Measurements from ENCODE around the gene SH3D21.

The SH3D21 gene

DNA sequence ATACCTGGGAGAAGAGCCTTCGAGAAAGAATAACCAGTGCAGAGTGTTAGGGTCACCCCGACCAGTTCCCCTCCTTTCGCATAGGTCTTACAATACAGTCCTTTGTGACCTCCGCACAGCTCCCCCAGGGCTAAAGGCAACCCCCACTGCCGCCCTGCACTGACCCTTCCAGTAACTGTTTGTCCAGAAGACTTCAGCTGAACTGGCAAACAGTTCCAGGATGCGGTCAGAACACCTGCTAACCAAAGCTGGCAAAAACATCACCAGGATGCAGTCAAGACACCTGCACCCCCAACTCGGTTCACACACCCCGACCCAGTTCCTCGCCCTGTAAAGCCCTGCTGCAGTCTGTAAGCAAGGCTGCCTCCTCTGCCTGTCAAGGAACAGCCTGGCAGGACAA is 23.6 kb downstream of the SH3D21 start:
- DNase-seq (ENCODE audit: low read depth, low spot score): no peak

- DNase-seq (ENCODE audit: low read depth, low spot score): no peak
Measured at GRCh38 chr1:36330940-36331339, 24.8 kb downstream of the SH3D21 start.

DNA sequence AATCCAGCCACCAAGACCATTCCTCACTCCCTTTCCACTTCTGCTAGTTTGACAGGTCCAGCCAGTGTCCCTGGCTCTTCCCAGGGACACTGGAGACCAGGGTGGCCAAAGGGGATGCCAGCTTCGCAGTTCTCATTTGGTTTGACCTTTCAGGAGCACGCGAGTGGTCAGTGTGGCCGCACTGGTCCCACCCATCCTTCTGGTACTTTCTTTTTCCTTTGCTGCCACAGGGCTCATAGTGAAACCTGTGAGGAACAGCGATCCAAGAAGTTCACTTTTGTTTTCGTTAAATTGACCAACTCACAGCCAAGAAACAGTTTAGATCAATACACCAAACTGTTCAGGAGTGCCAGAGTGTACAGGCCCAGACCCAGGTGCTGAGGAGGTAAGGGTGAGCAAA is 31.7 kb downstream of the SH3D21 start:
- DNase-seq (ENCODE audit: low read depth, low spot score): no peak

DNA sequence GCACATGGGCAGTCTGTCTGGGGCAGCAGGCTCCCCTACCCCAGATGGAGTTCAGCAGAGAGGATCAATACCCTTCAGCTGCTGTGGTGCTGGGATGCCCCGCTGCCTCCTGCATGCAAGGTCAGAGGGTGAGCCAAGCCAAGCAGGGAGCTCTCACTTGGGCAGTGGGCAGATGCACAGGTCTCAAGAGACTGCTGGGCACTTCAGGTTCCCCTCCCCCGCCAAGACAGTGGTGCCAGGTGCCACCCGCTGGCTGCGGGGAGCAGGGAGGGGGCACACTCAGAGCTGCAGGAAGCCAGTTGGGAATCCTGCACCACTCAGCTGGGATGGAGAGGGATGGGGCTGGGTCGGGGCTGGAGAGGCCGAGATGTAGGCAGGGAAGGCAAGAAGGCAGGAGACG is 33.0 kb downstream of the SH3D21 start:
- DNase-seq (ENCODE audit: low read depth, low spot score): no peak

DNA sequence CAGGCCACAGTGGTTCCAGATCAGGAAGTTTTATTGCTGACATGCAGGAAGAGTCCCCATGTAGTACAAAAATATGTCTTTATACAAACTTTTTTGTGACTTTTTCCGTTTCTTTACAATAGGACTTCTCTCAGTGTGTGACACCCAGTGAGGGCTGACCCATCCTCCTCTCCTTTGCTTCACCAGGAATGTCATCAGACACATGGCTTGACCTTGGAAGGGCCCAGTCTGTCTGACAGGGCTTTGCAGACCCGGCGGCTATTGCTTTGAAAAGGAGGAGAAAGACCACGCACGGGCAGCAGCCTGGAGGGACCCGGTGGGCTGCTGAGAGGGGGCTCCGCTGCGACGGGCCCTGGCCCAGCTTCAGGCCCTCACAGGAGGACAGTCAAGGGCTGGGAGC is 33.4 kb downstream of the SH3D21 start:
- DNase-seq (ENCODE audit: low read depth, low spot score): no peak

GRCh38 chr1:36341626-36342320 is 35.6 kb downstream of the SH3D21 start:
- DNase-seq (ENCODE audit: low read depth, low spot score): no peak

GRCh38 chr1:36342426-36343185 is 36.4 kb downstream of the SH3D21 start:
- DNase-seq (ENCODE audit: low read depth, low spot score): no peak

DNA sequence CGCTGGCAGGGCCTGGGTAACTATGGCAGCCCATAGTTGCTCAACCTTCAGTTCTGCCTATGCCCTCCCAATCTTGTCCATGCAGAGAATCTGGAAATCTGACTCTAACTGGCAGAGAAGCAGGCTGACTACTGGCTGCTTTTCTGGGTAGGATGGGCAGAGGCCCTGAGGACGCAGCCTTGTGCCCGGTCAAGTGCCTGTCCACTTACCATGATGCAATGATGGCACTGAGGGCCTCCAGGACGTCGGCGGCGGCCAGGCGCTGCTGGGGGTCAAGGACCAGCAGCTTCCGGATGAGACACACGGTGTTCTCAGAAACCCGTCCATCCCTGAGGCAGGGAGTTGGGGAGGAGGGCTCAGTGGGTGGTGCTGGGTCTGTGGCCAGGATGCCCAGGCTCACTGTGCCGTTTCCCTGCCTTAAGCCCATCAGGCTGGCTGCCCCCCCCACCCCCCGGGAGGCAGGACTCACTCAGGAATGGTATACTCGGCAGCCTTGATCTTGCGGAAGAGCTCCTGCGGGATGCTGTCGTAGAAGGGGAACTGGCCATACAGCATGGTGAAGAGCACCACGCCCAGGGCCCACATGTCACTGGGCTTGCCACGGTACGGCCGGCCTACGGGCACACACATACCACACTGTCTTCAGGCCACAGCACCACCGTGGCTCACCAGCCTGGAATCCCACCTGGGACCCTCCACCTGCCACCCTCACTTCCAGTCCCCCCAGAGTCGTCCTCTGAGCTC is 37.7 kb downstream of the SH3D21 start:
- DNase-seq (ENCODE audit: low read depth, low spot score): no peak

DNA sequence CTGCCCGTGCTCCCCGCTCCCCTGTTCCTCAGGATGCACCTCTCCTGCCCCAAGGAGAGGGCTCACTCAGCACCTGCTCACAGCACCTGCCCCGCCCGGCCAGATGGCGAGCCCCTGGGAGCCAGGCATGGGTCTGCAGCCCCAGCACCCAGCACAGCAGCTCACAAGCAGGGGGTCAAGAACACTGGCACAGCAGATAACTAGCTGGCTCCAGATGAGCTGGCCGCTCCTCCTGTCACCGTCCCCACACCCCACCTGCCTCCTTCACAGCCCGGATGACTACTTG is 38.2 kb downstream of the SH3D21 start:
- no peak for DNase-seq (ENCODE audit: low read depth, low spot score)

- no peak for DNase-seq (ENCODE audit: low read depth, low spot score)
Measured at GRCh38 chr1:36345353-36345752, 39.2 kb downstream of the SH3D21 start.

DNA sequence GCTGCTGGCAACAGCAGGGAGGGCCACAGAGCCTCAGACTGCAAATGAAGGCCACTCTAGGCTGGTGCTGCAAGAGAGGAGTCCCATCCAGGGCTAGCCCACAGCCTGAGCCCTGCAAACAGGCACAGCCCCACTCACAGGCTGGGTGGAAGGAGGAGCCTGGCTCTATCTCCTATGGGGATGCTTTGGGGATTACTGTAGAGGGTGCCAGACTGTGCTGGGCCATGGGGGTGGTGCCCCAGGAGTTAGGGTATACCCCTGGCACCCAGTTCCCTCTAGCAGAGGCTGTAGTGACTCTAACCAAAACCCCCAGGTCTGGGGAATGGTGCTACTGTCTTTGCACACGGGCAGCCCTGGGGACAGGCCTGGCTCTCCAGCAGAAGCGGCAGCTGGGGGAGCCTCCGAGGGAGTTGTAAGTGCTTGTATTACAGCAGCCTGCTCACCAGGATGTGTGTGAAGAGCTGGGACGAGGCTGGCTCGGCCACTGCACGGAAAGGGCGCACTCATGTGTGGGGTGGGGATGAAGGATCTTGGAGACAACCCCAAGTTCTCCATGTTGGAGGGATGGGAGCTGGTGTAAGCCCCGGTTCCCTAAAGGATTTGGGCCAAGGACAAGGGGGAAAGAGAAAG is 40.7 kb downstream of the SH3D21 start:
- no peak for DNase-seq (ENCODE audit: low read depth, low spot score)

DNA sequence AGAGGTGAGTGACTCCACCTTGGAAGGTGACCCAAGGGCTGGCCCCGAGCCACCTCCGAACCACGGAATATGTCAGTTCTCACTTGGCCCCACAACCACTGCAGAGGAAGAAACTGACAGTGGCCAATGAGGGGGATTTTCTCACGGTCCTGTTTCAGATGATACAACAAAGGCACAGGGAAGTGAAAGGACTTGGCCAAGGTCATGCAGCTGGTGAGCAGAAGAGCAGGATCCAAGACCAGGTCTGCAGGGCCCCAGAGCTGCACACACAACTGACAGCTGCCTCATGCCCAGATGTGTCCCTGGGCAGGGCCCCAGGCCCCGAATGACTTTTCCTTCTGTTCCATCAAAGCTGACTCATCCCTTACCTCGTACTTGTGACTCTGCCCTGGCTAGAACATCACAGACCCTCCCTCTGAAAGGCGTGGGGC is 43.1 kb downstream of the SH3D21 start:
- DNase-seq (ENCODE audit: low read depth, low spot score): no peak

GRCh38 chr1:36349839-36350238 is 43.7 kb downstream of the SH3D21 start:
- DNase-seq (ENCODE audit: low read depth, low spot score): no peak

- no peak for DNase-seq (ENCODE audit: low read depth, low spot score)
Measured at GRCh38 chr1:36350659-36351226, 44.6 kb downstream of the SH3D21 start.

GRCh38 chr1:36351227-36351977 is 45.2 kb downstream of the SH3D21 start:
- DNase-seq (ENCODE audit: low read depth, low spot score): no peak

DNA sequence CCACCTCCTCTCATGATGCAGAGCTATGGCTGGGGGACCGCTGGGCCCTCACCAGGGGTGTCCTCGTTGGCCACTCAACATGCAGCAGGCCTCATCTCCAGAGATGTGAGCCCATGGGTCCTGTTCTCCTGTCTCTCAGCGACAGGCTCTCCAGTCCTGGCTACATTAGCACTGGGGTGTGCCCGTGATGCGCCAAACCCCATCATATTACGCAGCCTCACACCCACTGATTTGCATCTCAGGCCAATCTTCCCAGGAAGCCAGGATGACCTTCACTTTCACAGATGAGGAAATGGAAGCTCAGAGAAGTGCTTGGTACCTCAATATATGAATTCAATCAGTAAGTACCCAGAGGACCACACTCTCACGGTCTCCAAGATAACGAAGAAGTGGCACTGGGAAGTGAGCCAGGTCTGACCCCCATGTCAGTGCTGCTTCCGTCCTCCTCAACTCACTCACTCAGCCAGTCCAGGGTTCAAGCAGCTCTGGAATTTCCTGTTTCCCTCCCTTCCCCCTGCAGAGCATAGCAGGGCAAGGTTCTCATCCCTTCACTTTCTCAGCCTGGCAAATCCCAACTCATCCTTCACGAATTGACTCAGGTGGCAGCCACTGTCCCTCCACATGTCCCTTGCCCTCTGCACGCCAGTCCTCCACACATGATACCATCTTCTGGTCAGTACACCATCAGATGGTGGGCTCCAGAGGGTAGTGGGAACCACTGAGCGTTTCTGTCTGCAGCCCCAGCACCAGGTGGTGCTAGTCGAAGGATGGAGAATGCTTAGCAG is 46.1 kb downstream of the SH3D21 start:
- no peak for DNase-seq (ENCODE audit: low read depth, low spot score)

DNA sequence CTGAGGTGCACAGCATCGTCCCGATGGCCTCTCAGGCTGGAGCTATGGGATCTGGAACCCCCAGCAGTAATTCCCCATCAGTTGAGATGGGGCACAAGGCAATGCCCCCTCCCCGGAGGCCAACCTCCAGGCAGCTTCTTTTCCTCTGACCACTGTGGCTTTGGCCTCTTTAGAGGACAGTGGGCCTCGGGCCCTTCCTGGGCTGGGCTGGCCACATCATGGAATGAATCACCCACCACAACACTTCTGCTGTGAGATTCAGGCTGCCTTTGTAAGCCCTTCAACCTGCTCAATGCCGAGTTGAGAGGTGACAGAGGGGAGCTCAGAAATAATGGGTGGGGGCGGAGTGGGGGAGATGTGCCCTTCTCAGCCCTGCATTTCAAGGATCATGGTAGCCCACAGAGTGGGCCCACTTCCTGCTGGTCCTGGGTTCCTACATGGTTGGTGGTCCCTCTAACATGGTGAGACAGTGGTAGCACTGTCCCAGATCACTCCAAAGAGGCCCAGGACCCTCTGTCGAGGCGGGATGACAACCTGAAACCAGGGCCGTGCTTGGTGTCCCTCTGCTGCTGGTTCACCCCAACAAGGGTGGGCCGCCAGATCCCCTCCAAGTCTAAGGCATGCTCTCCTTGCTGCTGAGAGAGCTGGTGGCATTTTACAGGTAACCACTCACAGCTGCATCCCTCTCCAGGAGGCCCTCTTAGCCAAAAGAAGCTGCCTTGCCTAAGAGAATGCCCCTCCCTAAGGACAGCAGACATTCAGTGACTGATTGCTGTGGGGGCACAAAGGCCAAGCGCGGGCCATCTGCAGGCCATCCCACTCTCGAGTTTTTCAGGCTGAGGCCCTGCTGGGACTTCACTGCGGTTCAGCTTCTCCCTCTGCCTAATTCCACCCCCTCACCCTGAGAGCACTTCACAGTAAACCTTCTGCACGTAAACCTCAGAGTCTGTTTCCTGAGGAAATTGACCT is 47.0 kb downstream of the SH3D21 start:
- DNase-seq (ENCODE audit: low read depth, low spot score): no peak

DNA sequence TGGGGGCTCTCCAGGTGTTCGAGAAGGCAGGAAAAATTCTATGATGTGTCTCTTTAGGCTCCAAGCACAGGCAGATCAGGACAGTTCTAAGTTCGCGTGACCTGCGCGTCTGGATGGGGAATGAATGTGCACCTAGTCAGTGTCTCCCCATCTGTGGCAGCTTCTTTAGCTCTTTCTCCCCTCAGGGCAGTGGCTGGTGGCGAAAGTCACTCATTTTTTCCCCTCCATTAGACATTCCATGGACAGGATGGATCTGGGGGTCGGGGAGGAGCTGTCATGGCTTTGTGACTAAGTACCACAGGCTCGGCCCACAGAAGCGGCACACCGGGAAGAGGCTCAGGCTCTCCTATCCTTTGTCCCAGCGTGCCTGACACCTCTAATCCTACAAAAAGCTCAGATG is 48.3 kb downstream of the SH3D21 start:
- DNase-seq (ENCODE audit: low read depth, low spot score): no peak

- no peak for DNase-seq (ENCODE audit: low read depth, low spot score)
Measured at GRCh38 chr1:36355811-36356210, 49.6 kb downstream of the SH3D21 start.

All from brain pericyte (primary cell).